GM18870 (cell line): ENCODE results near the gene NUTM1.
"Not testable (repeated sequence)": the region's sequence is repeated elsewhere in the genome, so short reads cannot be mapped to it uniquely, and the experiment has no call there.

ENCODE experiments used
- ATAC-seq: cut with Tn5 transposase; IDR thresholded peaks from one replicate; pipeline ENCODE4 v1.9.1; 2021; ENCODE audit warnings: moderate library complexity; ENCODE audit not compliant: unreplicated experiment

The NUTM1 gene

GRCh38 chr15:34364041-34364440 is 20.9 kb downstream of the NUTM1 start:
- no peak for ATAC-seq

- no peak for ATAC-seq
These were observed 22.1 kb downstream of the NUTM1 start for GRCh38 chr15:34365091-34365825.

GRCh38 chr15:34365836-34366235 is 22.7 kb downstream of the NUTM1 start:
- ATAC-seq: no peak

- no peak for ATAC-seq
These were observed 23.4 kb downstream of the NUTM1 start for GRCh38 chr15:34366271-34367065.

- ATAC-seq: peak; percentile 71
These were observed 24.3 kb downstream of the NUTM1 start, which contains the start of gene LPCAT4 for GRCh38 chr15:34367101-34368081. TSS of gene LPCAT4 (minus strand) at chr15:34367196. CDS start at chr15:34367100, 96 bp downstream.

DNA sequence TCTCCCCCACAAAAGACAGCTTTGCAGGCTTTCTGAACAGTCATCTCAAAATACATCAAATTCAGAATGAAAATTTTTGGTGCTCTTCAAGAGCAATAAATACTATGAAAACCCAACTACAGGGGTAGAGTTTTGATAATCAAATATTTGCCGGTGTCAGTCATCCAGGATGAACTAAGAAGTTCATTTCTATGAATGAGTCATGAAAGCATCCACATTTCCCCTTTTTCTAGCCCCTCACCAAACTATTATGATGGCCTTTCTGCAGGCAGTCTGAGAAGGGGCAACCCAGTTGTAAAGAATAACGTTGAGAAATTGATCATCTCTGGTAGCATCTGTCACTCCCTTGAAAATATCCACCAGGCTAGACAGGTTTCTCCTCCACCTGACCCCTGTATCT is 27.0 kb downstream of the NUTM1 start:
- no peak for ATAC-seq

GRCh38 chr15:34370643-34371042 is 27.5 kb downstream of the NUTM1 start:
- ATAC-seq: no peak

DNA sequence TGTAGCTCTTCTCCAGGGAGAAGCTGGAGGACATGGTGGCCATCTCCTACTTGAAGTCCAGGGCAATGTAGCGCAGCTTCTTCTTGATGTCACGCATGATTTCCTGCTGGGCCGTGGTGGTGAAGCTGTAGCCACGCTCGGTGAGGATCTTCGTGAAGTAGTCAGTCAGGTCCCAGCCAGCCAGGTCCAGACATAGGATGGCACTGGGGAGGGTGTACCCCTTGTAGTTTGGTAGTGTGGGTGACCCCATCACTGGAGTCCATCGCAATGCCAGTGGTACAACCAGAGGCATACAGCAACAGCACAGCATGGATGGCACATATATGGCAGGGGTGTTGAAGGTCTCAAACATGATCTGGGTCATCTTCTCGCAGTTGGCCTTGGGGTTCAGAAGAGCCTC is 30.8 kb downstream of the NUTM1 start:
- ATAC-seq: no peak

GRCh38 chr15:34374816-34375215 is 31.7 kb downstream of the NUTM1 start:
- no peak for ATAC-seq

DNA sequence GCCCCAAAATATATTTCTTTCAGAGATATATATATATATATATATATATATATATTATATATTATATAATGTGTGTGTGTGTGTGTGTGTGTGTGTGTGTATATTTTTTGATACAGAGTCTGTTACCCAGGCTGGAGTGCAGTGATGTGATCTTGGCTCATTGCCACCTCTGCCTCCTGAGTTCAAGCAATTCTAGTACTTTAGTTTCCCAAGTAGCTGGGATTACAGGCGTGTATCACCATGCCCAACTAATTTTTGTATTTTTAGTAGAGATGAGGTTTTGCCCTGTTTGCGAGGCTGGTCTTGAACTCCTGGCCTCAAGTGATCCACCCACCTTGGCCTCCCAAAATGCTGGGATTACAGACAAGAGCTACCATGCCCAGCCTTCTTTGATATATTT is 32.4 kb downstream of the NUTM1 start:
- ATAC-seq: not testable (repeated sequence)

- no peak for ATAC-seq
These were observed 33.7 kb downstream of the NUTM1 start for GRCh38 chr15:34376856-34377255.

DNA sequence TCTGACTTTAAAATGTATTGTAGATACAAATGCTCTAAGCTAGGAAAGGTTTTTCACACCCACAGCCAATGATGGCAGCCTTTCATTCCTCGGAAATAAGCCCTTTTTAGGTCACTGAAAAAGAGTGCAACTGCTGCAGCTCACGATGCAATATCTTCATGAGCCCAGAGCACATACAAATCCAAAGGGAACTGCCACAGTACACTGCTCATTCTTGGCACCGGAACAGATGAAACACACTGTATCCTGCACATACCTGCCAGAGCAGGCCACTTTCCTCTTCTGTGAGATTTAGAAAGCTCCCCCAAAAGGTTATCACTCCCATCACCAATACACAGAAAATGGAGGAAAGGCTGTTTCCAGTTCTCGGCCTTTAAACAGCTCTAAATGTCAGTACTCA is 37.4 kb downstream of the NUTM1 start:
- ATAC-seq: not testable (repeated sequence)

GRCh38 chr15:34381829-34382521 is 38.9 kb downstream of the NUTM1 start:
- not testable (repeated sequence) for ATAC-seq

DNA sequence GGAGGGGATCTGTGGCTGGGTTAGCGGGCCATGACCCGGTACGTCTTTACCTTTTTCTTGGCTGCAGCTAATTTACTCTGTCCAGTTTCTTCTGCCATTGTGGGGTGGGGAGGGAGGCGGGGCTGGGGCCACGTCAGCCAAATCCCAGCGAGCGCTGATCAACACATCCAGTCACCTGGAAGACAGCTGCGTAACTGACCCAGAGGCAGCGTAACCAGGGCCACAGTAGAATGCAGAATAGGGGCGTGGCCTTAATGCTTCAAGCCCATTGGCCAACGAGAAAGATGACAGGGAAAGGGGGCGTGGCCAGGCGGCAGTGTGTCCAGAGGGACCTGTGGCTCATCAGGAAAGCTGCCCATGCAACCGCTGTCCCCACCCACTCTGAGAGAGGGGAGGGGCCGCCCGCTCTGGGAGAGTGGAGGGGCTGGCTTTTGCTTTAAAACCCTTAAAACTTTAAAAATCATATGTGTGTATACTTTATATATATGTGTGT is 46.5 kb downstream of the NUTM1 start:
- ATAC-seq: not testable (repeated sequence)

DNA sequence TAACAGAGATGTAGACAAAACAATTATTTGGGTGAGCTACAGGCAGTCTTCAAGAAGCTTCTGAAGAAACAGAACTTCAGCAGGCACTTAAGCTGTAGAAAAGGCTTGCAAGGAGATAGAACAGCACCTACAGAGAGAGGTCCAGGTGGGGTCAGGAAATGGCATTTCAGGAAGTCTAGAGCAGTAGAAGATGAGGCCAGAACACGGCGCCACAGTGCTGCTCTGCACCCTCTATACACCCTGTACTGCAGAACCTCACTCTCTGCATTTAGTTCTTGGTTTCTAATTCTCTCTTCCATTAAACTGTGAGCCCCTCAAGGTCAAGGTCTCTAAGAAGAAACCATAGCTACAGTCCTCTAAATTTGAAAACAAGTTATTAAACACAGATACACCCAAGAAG is 49.9 kb downstream of the NUTM1 start:
- not testable (repeated sequence) for ATAC-seq

- peak; percentile 48 for ATAC-seq
These were observed 54.6 kb downstream of the NUTM1 start for GRCh38 chr15:34397637-34398259.

GRCh38 chr15:34403160-34403598 is 60.1 kb downstream of the NUTM1 start:
- not testable (repeated sequence) for ATAC-seq

- ATAC-seq: not testable (repeated sequence)
These were observed 60.8 kb downstream of the NUTM1 start for GRCh38 chr15:34403899-34404298.
